HepG2 (cell line): ENCODE results near the gene RTN1. TPM values are rescaled to one million over a fixed set of nuclear protein-coding genes. Genes with fewer than 3 reads are reported as not detected.

Experiments
- ATAC-seq: fragments of 200-7000 bp; cut with Tn5 transposase; 3 replicates; pipeline ENCODE4 v1.9.1; 2020; ENCODE audit warnings: mild to moderate bottlenecking, moderate library complexity
- BruUV-seq: library from RNA; stranded (reverse); fragments of 400-500 nt; replicated peaks from 2 replicates; lab custom pipeline; 2021; lab: Mats Ljungman, UMichigan
- CTCF ChIA-PET: fragments of 300-600 bp; formaldehyde crosslinking; extraction: SDS; loops from one replicate; lab custom pipeline; 2021; ENCODE audit warnings: low total read pairs, inconsistent platforms, low intra/inter-chr PET ratio; lab: Yijun Ruan, JAX
- POLR2A ChIA-PET: fragments of 350-600 bp; sonication (Branson Sonifier 250); formaldehyde crosslinking; loops from one replicate; lab custom pipeline; 2020; ENCODE audit warnings: antibody characterized with exemption, inconsistent platforms; lab: Yijun Ruan, JAX
- DNase-seq: peaks from one replicate; pipeline ENCODE4 v3.0.0-alpha.2; 2015; ENCODE audit warnings: low spot score
- FAIRE-seq: peaks from 3 replicates; lab custom pipeline; 2011; peaks lifted over from hg19 to GRCh38; lab: Jason Lieb, UNC
- H2AFZ ChIP-seq: one replicate; pipeline ENCODE4 v1.6.1; 2011; ENCODE audit warnings: low read length, inconsistent platforms
- H3K27ac ChIP-seq: fragments of 300-600 bp; 3 replicates; pipeline ENCODE4 v1.8.0; 2011; ENCODE audit warnings: mixed run types, mild to moderate bottlenecking, mixed read lengths, low read length, inconsistent platforms; ENCODE audit not compliant: insufficient read depth; ENCODE audit errors: extremely low read length
- H3K27me3 ChIP-seq, 2 experiments: fragments of 200-600 bp in 1 of 2; 2 replicates in 1 of 2; 3 replicates in 1 of 2; pipeline versions ENCODE4 v1.6.0 to v1.8.0; 2011; ENCODE audit warnings: low read length in 2 of 2, mild to moderate bottlenecking in 2 of 2, moderate library complexity in 2 of 2, inconsistent platforms in 1 of 2; ENCODE audit not compliant: insufficient read depth in 2 of 2, control insufficient read depth in 1 of 2
- H3K36me3 ChIP-seq, 2 experiments: fragments of 200-600 bp in 1 of 2; replicated peaks in 1 of 2; 2 replicates in 1 of 2; 3 replicates in 1 of 2; pipeline versions ENCODE4 v1.5.1 to v1.8.0; 2011; ENCODE audit warnings: low read length in 2 of 2, inconsistent platforms in 1 of 2; ENCODE audit not compliant: insufficient read depth in 2 of 2, control insufficient read depth in 1 of 2
- H3K4me1 ChIP-seq: 2 replicates; pipeline ENCODE4 v1.5.1; 2012; ENCODE audit warnings: low read length, inconsistent platforms; ENCODE audit not compliant: insufficient read depth
- H3K4me2 ChIP-seq: 2 replicates; pipeline ENCODE4 v1.6.0; 2011; ENCODE audit warnings: low read depth, low read length, inconsistent platforms
- H3K4me3 ChIP-seq, 3 experiments: fragments of 200-600 bp in 1 of 3; sonication (generic), shearing (Covaris generic) in 1 of 3; replicated peaks in 1 of 3; 2 replicates each; pipeline ENCODE4 v1.5.1; 2011 to 2016; ENCODE audit warnings: low read length in 3 of 3, inconsistent platforms in 2 of 3, low read depth in 2 of 3, mild to moderate bottlenecking in 2 of 3, control low read depth in 1 of 3, mixed read lengths in 1 of 3; ENCODE audit not compliant: insufficient read depth in 1 of 3
- H3K79me2 ChIP-seq: one replicate; pipeline ENCODE4 v1.6.1; 2011; ENCODE audit warnings: low read length, inconsistent platforms; ENCODE audit not compliant: insufficient read depth
- H3K9ac ChIP-seq: 2 replicates; pipeline ENCODE4 v1.6.0; 2011; ENCODE audit warnings: mild to moderate bottlenecking, low read depth, low read length, inconsistent platforms; ENCODE audit not compliant: insufficient read depth
- H3K9me3 ChIP-seq: 2 replicates; pipeline ENCODE4 v1.5.1; 2012; ENCODE audit warnings: mild to moderate bottlenecking, low read length
- H4K20me1 ChIP-seq: 2 replicates; pipeline ENCODE4 v1.6.0; 2011; ENCODE audit warnings: inconsistent platforms, mild to moderate bottlenecking, low read length, moderate library complexity; ENCODE audit not compliant: insufficient read depth
- E2F5 ChIP-seq: sonication (generic); formaldehyde crosslinking; conservative IDR thresholded peaks from 2 replicates; pipeline ENCODE4 v1.4.0; 2020; ENCODE audit warnings: missing genetic modification reagents
- HMGXB3 ChIP-seq: sonication (generic); formaldehyde crosslinking; IDR thresholded peaks from 2 replicates; pipeline ENCODE4 v1.4.0; 2020; ENCODE audit warnings: missing genetic modification reagents, borderline replicate concordance
- MAX ChIP-seq: IDR thresholded peaks from 2 replicates; pipeline ENCODE4 v1.6.1; 2012; ENCODE audit warnings: inconsistent platforms
- MLLT10 ChIP-seq: sonication (generic); formaldehyde crosslinking; IDR thresholded peaks from 2 replicates; pipeline ENCODE4 v1.4.0; 2020; ENCODE audit warnings: missing genetic modification reagents
- NRL ChIP-seq: sonication (generic); formaldehyde crosslinking; IDR thresholded peaks from 2 replicates; pipeline ENCODE4 v1.5.0; 2020; ENCODE audit warnings: missing genetic modification reagents, mild to moderate bottlenecking, moderate library complexity, borderline replicate concordance
- ZBTB40 ChIP-seq, 2 experiments: fragments of 450-650 bp in 1 of 2; sonication (generic) in 1 of 2; formaldehyde crosslinking in 1 of 2; IDR thresholded peaks; 2 replicates each; pipeline versions ENCODE4 v1.6.1 to v1.8.0; 2016 to 2022; ENCODE audit warnings: antibody characterized with exemption in 1 of 2, mild to moderate bottlenecking in 1 of 2, missing genetic modification reagents in 1 of 2
- ZNF850 ChIP-seq: sonication (generic); formaldehyde crosslinking; conservative IDR thresholded peaks from 2 replicates; pipeline ENCODE4 v1.9.0; 2021; ENCODE audit warnings: mild to moderate bottlenecking, missing genetic modification reagents
- ZSCAN31 ChIP-seq: sonication (generic); formaldehyde crosslinking; IDR thresholded peaks from 2 replicates; pipeline ENCODE4 v1.5.0; 2020; ENCODE audit warnings: low read depth, mild to moderate bottlenecking, missing genetic modification reagents
- WGBS: methylation state at CpG from one replicate; pipeline ENCODE4 v1.1.6; 2017; ENCODE audit warnings: low lambda C conversion rate; 5-methylcytosine and 5-hydroxymethylcytosine counted together
- in situ Hi-C: cut with HindIII; loops from 2 replicates; pipeline ENCODE4 v1.10.0; 2017; ENCODE audit warnings: low pct_unique_long_range_greater_than_20kb; ENCODE audit not compliant: extremely low pct_ligation_motif_present
- intact Hi-C: fragments of 100-400 bp; cut with micrococcal nuclease; formaldehyde crosslinking; loops from one replicate; pipeline ENCODE4 v1.10.0; 2022; ENCODE audit not compliant: unreplicated experiment
- polyA plus RNA-seq, 8 experiments: library from polyadenylated mRNA; depleted of rRNA in 3 of 8; stranded (reverse) in 7 of 8; unstranded in 1 of 8; fragments of >200 nt; fragmentation: Illumina TruSeq in 4 of 8; extraction: Trizol in 4 of 8; gene quantifications; 2 replicates each; pipeline versions ENCODE4 v1.2.1 to v1.2.3, GENCODE V29; 2011 to 2016; ENCODE audit warnings: low read depth in 4 of 8, missing spikeins in 1 of 8, mixed read lengths in 1 of 8; ENCODE audit not compliant: insufficient read depth in 1 of 8
- total RNA-seq, 5 experiments: library from RNA; depleted of rRNA; stranded (reverse); fragments of >200 nt; fragmentation: Illumina TruSeq; extraction: Trizol; gene quantifications; 2 replicates each; pipeline ENCODE4 v1.2.3, GENCODE V29; 2016; ENCODE audit warnings: low read depth in 1 of 5

RTN1 gene
- total and polyA plus RNA-seq, 2 of the 13 experiments (the other 11 are each of a cell fraction or from before 2014, with no cell fraction given) = 0.04 to 0.18 TPM

- Histone ChIP-seq H3K4me2 (no peak overlapping the region), H3K9ac (no peak overlapping the region), H3K27ac (no peak overlapping the region), H3K27me3 (no peaks in the 10 kb centered on the region), H2AFZ (no peak overlapping the region), H3K4me1 (no peaks in the 10 kb centered on the region), H4K20me1 (no peaks in the 10 kb centered on the region; the same call in 1 of the 2 replicates), H3K36me3 (no peaks in the 10 kb centered on the region), H3K4me3 (no peak overlapping the region), H3K79me2 (no peaks in the 10 kb centered on the region), H3K9me3 (no peaks in the 10 kb centered on the region)
- 2% methylated on average over 3 of the region's 3 CpGs for WGBS
- TF ChIP-seq NRL (no peak), HMGXB3 (CRISPR knock-in tag) (no peak), E2F5 (CRISPR knock-in tag) (no peak), ZSCAN31 (CRISPR knock-in tag) (no peak), ZNF850 (CRISPR knock-in tag) (no peak), MAX (no peak), ZBTB40 (IDR thresholded peaks at IDR 0.05) (no peak), ZBTB40 (CRISPR knock-in tag; IDR thresholded peaks at IDR 0.05) (no peak), MLLT10 (CRISPR knock-in tag) (no peak)
- ChIA-PET POLR2A (no interaction called here), CTCF (no interaction called here)
- FAIRE-seq = no peak
- no TSS peak for BruUV-seq
- in situ Hi-C loops (no loop called here), intact Hi-C loops (no loop called here)
- DNase-seq = no peak
- ATAC-seq = no peak
Measured at GRCh38 chr14:59811815-59812214, 58.8 kb downstream of the RTN1 start.
